Endothelial cell (in vitro differentiated cells): ENCODE data around the gene ATP10B. TPM values are rescaled to one million over a fixed set of nuclear protein-coding genes. Genes with fewer than 3 reads are reported as not detected.

Experiments
- DNase-seq: peaks from one replicate; pipeline ENCODE4 v3.0.0; 2021; ENCODE audit warnings: low spot score
- H3K27ac Mint-ChIP-seq: one replicate; pipeline ENCODE4 v1.8.0; 2021; ENCODE audit warnings: mixed read lengths, inconsistent platforms; ENCODE audit not compliant: unreplicated experiment
- H3K27me3 Mint-ChIP-seq: one replicate; pipeline ENCODE4 v1.8.0; 2021; ENCODE audit warnings: mild to moderate bottlenecking, moderate library complexity, mixed read lengths, inconsistent platforms; ENCODE audit not compliant: unreplicated experiment
- H3K36me3 Mint-ChIP-seq: one replicate; pipeline ENCODE4 v1.8.0; 2021; ENCODE audit warnings: mild to moderate bottlenecking, low read depth, mixed read lengths, inconsistent platforms; ENCODE audit not compliant: unreplicated experiment
- H3K4me1 Mint-ChIP-seq: one replicate; pipeline ENCODE4 v1.8.0; 2021; ENCODE audit warnings: mild to moderate bottlenecking, mixed read lengths, inconsistent platforms; ENCODE audit not compliant: unreplicated experiment
- H3K4me3 Mint-ChIP-seq: one replicate; pipeline ENCODE4 v1.8.0; 2021; ENCODE audit warnings: mild to moderate bottlenecking, mixed read lengths, inconsistent platforms; ENCODE audit not compliant: unreplicated experiment
- H3K9me3 Mint-ChIP-seq: one replicate; pipeline ENCODE4 v1.8.0; 2021; ENCODE audit warnings: mixed read lengths, inconsistent platforms; ENCODE audit not compliant: unreplicated experiment
- total RNA-seq: library from RNA; stranded (reverse); fragmentation: NEBNext Ultra II Directional; extraction: Animal tissue kit (Norgen Biotek cat#: 25700); gene quantifications from one replicate; pipeline ENCODE4 v1.2.1, GENCODE V29; 2021; ENCODE audit not compliant: unreplicated experiment
- TF ChIP-seq, protein P1 (sequence below): fragments of 200-600 bp; sonication (generic); IDR thresholded peaks from one replicate; pipeline ENCODE4 v1.5.0; 2021; ENCODE audit warnings: antibody characterized with exemption; ENCODE audit not compliant: unreplicated experiment

The ATP10B gene
- total RNA-seq, 1 donor from 2014 or later: not detected

DNA sequence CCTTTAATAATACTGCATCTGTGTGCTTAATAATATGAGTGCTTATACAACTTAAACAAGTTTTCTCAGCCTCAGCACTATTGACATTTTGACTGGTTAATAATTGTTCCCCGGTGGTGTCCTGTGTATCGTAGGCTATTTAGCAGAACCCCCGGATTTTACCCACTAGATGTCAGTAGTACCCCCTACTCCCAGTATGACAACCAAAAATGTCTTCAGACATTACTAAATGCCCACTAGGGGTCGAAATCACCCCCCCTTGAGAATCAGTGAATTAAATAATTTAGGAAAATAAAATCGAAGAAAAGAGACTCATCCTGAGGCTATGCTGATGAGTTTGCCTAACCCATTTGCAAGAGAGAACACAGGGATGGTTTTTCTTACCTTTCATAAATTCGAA lies 166.3 kb downstream of the ATP10B start:
- peak; percentile 11 for DNase-seq
- no peaks in the 10 kb centered on the region for H3K4me1 Mint-ChIP-seq
- no peaks in the 10 kb centered on the region for H3K9me3 Mint-ChIP-seq
- H3K27me3 Mint-ChIP-seq: no peaks in the 10 kb centered on the region
- no peaks in the 10 kb centered on the region for H3K36me3 Mint-ChIP-seq
- no peak overlapping the region for H3K27ac Mint-ChIP-seq
- TF ChIP-seq, protein P1, sequence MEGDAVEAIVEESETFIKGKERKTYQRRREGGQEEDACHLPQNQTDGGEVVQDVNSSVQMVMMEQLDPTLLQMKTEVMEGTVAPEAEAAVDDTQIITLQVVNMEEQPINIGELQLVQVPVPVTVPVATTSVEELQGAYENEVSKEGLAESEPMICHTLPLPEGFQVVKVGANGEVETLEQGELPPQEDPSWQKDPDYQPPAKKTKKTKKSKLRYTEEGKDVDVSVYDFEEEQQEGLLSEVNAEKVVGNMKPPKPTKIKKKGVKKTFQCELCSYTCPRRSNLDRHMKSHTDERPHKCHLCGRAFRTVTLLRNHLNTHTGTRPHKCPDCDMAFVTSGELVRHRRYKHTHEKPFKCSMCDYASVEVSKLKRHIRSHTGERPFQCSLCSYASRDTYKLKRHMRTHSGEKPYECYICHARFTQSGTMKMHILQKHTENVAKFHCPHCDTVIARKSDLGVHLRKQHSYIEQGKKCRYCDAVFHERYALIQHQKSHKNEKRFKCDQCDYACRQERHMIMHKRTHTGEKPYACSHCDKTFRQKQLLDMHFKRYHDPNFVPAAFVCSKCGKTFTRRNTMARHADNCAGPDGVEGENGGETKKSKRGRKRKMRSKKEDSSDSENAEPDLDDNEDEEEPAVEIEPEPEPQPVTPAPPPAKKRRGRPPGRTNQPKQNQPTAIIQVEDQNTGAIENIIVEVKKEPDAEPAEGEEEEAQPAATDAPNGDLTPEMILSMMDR: peak; percentile 44
- no peak overlapping the region for H3K4me3 Mint-ChIP-seq

DNA sequence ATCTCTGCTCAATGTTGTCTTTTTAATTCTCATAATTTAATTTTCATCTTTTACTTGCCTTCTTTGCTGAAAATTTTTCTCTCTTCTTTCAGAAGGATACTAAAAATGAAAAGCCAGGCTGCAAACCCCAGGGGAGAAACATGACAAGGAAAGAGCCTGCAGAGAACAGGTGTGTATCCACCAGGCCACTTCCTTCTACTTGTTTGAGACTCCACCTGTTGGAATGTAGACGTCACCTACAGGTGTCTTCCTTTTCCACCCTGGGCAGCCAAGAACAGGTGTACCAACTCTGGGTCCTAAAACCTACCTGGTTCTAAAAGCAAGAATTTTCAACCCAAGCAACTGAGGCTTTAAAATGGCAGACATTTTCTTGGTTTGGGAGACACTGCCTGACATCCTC lies 166.8 kb downstream of the ATP10B start:
- DNase-seq: no peak
- Mint-ChIP-seq H3K27me3 (no peaks in the 10 kb centered on the region), H3K27ac (no peak overlapping the region), H3K4me3 (no peak overlapping the region), H3K4me1 (no peaks in the 10 kb centered on the region), H3K36me3 (no peaks in the 10 kb centered on the region), H3K9me3 (no peaks in the 10 kb centered on the region)
- TF ChIP-seq, protein P1: no peak

DNA sequence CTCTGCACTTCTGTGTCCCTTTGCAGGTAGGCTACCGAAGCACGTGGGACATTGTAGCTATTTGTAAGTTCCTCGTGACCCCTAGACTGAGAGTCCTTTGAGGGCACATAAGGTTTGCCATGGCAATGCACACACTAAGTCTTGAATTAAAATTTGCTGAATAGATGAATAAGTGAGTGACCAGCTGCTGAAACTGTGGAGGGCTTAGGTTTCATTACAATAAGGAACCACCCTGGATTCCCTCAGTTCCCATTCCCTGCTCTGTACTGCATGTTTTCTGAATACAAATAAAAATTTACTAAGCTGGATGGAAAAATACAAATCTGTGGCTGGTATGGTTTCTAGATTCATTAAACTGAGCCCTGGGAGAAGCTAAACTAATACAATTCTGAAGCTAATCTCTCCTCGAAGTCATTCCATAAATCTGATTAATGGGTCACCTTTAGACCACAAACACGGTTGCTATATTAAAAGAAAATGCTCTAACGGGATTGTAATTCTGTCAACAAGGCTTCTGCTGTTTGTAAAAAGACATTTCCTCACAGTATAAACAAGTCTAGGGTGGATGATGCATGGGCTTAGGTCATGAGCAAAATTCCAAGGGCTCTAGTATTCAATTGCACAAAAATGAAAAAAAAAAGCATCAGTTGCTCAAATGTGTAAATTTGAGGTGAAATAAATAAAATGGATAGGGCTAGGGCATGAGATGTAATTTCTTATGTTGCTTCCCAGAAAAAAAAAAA lies 172.3 kb downstream of the ATP10B start:
- Mint-ChIP-seq H3K27ac (no peak overlapping the region), H3K9me3 (no peaks in the 10 kb centered on the region), H3K4me1 (no peaks in the 10 kb centered on the region)

DNA sequence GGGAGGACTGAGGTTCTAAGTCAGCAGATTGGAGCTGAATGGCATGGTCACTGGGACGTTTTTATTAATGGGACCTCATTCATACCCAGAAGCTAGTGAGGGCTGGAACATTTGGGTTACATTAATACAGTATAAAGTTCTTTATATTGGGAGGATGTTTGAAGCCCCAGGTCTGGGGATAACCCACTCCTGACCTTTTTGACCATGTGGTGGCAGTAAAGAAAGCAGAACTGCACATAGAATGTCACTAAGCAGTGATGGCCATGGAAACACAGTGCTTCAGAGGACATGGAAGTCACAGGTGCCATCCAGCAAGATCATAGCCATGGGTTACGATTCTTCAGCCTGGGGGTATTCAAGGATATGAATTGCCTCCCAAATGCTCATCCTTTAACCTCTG lies 176.0 kb downstream of the ATP10B start:
- H3K4me3 Mint-ChIP-seq: no peak overlapping the region
- peaks cover 2% of the 10 kb centered on the region for H3K27me3 Mint-ChIP-seq
- H3K27ac Mint-ChIP-seq: no peak overlapping the region
- H3K4me1 Mint-ChIP-seq: no peaks in the 10 kb centered on the region
- TF ChIP-seq, protein P1: no peak
- no peak for DNase-seq
- H3K36me3 Mint-ChIP-seq: no peaks in the 10 kb centered on the region
- H3K9me3 Mint-ChIP-seq: no peaks in the 10 kb centered on the region

More for the DNA sequence above, 172.3 kb downstream of the ATP10B start:
- DNase-seq: no peak
- H3K27me3 Mint-ChIP-seq: peaks cover 2% of the 10 kb centered on the region
- TF ChIP-seq, protein P1: no peak
- H3K4me3 Mint-ChIP-seq: no peak overlapping the region
- H3K36me3 Mint-ChIP-seq: no peaks in the 10 kb centered on the region

DNA sequence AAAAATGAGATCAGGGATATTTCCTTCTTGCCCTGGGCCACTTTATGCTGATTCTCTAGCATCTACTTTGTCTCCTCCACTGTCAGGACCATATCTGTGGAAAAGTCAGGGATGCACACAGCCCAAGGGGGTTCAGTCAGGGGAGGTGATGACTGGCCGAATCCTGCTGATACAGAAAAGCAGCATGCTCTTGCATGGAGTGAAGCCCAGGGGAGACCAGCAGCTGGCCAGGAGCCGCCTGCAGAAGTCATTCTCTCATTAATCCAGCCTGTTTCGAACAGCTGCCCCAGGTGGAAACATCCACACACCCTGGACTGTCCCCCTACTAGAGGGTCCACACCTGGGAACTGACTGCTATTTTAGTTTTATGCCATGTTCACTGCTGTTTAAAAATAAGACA lies 177.1 kb downstream of the ATP10B start:
- Mint-ChIP-seq H3K27ac (no peak overlapping the region), H3K36me3 (no peaks in the 10 kb centered on the region), H3K4me1 (no peaks in the 10 kb centered on the region), H3K9me3 (no peaks in the 10 kb centered on the region), H3K27me3 (peaks cover 2% of the 10 kb centered on the region), H3K4me3 (no peak overlapping the region)
- no peak for DNase-seq
- TF ChIP-seq, protein P1: no peak
